HepG2 (cell line): ENCODE measurements around the gene PLD1. TPM values are rescaled to one million over a fixed set of nuclear protein-coding genes. Genes with fewer than 3 reads are reported as not detected.
A peak's percentile ranks its signal among the peaks of the same experiment; 100 is the strongest.

ENCODE experiments used
- ATF1 ChIP-seq: IDR thresholded peaks from 2 replicates; pipeline ENCODE4 v1.6.1; 2016; ENCODE audit warnings: mild to moderate bottlenecking, control low read depth
- CAMTA2 ChIP-seq: sonication (generic); formaldehyde crosslinking; IDR thresholded peaks from 2 replicates; pipeline ENCODE4 v1.4.0; 2020; ENCODE audit warnings: mild to moderate bottlenecking, missing genetic modification reagents, borderline replicate concordance
- GFI1 ChIP-seq: sonication (generic); formaldehyde crosslinking; IDR thresholded peaks from 2 replicates; pipeline ENCODE4 v1.5.0; 2020; ENCODE audit warnings: missing genetic modification reagents, mild to moderate bottlenecking, borderline replicate concordance
- HMG20B ChIP-seq: conservative IDR thresholded peaks from 2 replicates; pipeline ENCODE4 v1.6.1; 2016; ENCODE audit warnings: missing genetic modification reagents, missing compliant biosample characterization
- HNF4A ChIP-seq: sonication (generic); formaldehyde crosslinking; IDR thresholded peaks from 2 replicates; pipeline ENCODE4 v1.4.0; 2020; ENCODE audit warnings: missing genetic modification reagents
- KDM5A ChIP-seq: fragments of 200-600 bp; sonication (generic); IDR thresholded peaks from 2 replicates; pipeline ENCODE4 v1.7.0; 2018; ENCODE audit warnings: antibody characterized with exemption, mild to moderate bottlenecking, low read length, borderline replicate concordance
- KMT2B ChIP-seq: IDR thresholded peaks from 2 replicates; pipeline ENCODE4 v1.6.1; 2016; ENCODE audit warnings: missing genetic modification reagents, missing compliant biosample characterization
- PAXIP1 ChIP-seq: sonication (generic); formaldehyde crosslinking; conservative IDR thresholded peaks from 2 replicates; pipeline ENCODE4 v1.4.0; 2020; ENCODE audit warnings: mild to moderate bottlenecking, missing genetic modification reagents, moderate library complexity
- RFX1 ChIP-seq: fragments of 450-650 bp; IDR thresholded peaks from 2 replicates; pipeline ENCODE4 v1.6.1; 2017
- RNF219 ChIP-seq: sonication (generic); formaldehyde crosslinking; IDR thresholded peaks from 2 replicates; pipeline ENCODE4 v1.5.0; 2020; ENCODE audit warnings: mild to moderate bottlenecking, missing genetic modification reagents
- SIN3B ChIP-seq: fragments of 150-350 bp; IDR thresholded peaks from 2 replicates; pipeline ENCODE4 v1.6.1; 2014; ENCODE audit warnings: low read length
- SNAI1 ChIP-seq: sonication (generic); formaldehyde crosslinking; IDR thresholded peaks from 2 replicates; pipeline ENCODE4 v1.5.0; 2020; ENCODE audit warnings: mild to moderate bottlenecking, missing genetic modification reagents, borderline replicate concordance
- SP1 ChIP-seq, 2 experiments: fragments of 450-650 bp in 1 of 2; sonication (generic) in 1 of 2; formaldehyde crosslinking in 1 of 2; IDR thresholded peaks; 2 replicates each; pipeline versions ENCODE4 v1.4.0 to v1.6.1; 2016 to 2020; ENCODE audit warnings: missing genetic modification reagents in 1 of 2
- SP5 ChIP-seq: IDR thresholded peaks from 2 replicates; pipeline ENCODE4 v1.6.1; 2016; ENCODE audit warnings: low read depth, borderline replicate concordance
- SRY ChIP-seq: sonication (generic); formaldehyde crosslinking; IDR thresholded peaks from 2 replicates; pipeline ENCODE4 v1.8.0; 2022; ENCODE audit warnings: mild to moderate bottlenecking, missing genetic modification reagents
- TGIF2 ChIP-seq: IDR thresholded peaks from 2 replicates; pipeline ENCODE4 v1.6.1; 2016; ENCODE audit warnings: control low read depth, missing compliant biosample characterization
- ZFP36L2 ChIP-seq: sonication (generic); formaldehyde crosslinking; IDR thresholded peaks from 2 replicates; pipeline ENCODE4 v1.4.0; 2020; ENCODE audit warnings: missing genetic modification reagents
- ZNF180 ChIP-seq: sonication (generic); formaldehyde crosslinking; IDR thresholded peaks from 2 replicates; pipeline ENCODE4 v1.4.0; 2020; ENCODE audit warnings: low read depth, missing genetic modification reagents, borderline replicate concordance
- ZNF207 ChIP-seq: fragments of 450-650 bp; IDR thresholded peaks from 2 replicates; pipeline ENCODE4 v1.6.1; 2016; ENCODE audit warnings: antibody characterized with exemption, borderline replicate concordance
- ZNF496 ChIP-seq: sonication (generic); formaldehyde crosslinking; IDR thresholded peaks from 2 replicates; pipeline ENCODE4 v1.8.1; 2023; ENCODE audit warnings: mild to moderate bottlenecking, moderate library complexity, missing genetic modification reagents; ENCODE audit not compliant: insufficient replicate concordance
- ZNF766 ChIP-seq: sonication (generic); formaldehyde crosslinking; IDR thresholded peaks from 2 replicates; pipeline ENCODE4 v1.5.0; 2020; ENCODE audit warnings: missing genetic modification reagents, borderline replicate concordance
- ZNF772 ChIP-seq: sonication (generic); formaldehyde crosslinking; IDR thresholded peaks from 2 replicates; pipeline ENCODE4 v1.5.0; 2020; ENCODE audit warnings: mild to moderate bottlenecking, missing genetic modification reagents
- ZNF776 ChIP-seq: sonication (generic); formaldehyde crosslinking; IDR thresholded peaks from 2 replicates; pipeline ENCODE4 v1.4.0; 2020; ENCODE audit warnings: mild to moderate bottlenecking, missing genetic modification reagents
- ZZZ3 ChIP-seq: sonication (generic); formaldehyde crosslinking; IDR thresholded peaks from 2 replicates; pipeline ENCODE4 v1.4.0; 2020; ENCODE audit warnings: missing genetic modification reagents, mild to moderate bottlenecking, borderline replicate concordance
- polyA plus RNA-seq, 8 experiments: library from polyadenylated mRNA; depleted of rRNA in 3 of 8; stranded (reverse) in 7 of 8; unstranded in 1 of 8; fragments of >200 nt; fragmentation: Illumina TruSeq in 4 of 8; extraction: Trizol in 4 of 8; gene quantifications; 2 replicates each; pipeline versions ENCODE4 v1.2.1 to v1.2.3, GENCODE V29; 2011 to 2016; ENCODE audit warnings: low read depth in 4 of 8, missing spikeins in 1 of 8, mixed read lengths in 1 of 8; ENCODE audit not compliant: insufficient read depth in 1 of 8
- total RNA-seq, 5 experiments: library from RNA; depleted of rRNA; stranded (reverse); fragments of >200 nt; fragmentation: Illumina TruSeq; extraction: Trizol; gene quantifications; 2 replicates each; pipeline ENCODE4 v1.2.3, GENCODE V29; 2016; ENCODE audit warnings: low read depth in 1 of 5

Gene PLD1
- total and polyA plus RNA-seq, 2 of the 13 experiments (the other 11 are each of a cell fraction or from before 2014, with no cell fraction given), result 27.1 to 59.4 TPM

GRCh38 chr3:171840811-171841619 lies 30.7 kb upstream of the PLD1 start (continued):
- TF ChIP-seq SNAI1 (CRISPR knock-in tag) (no peak), SP1 (IDR thresholded peaks at IDR 0.05) (no peak), SP1 (CRISPR knock-in tag; IDR thresholded peaks at IDR 0.05) (0 out of 2 replicates have a peak, but pooled peaks have one; percentile 3), ZNF207 (no peak), RFX1 (no peak), ZZZ3 (no peak), SP5 (peak; percentile 75; the same call in 1 of the 2 replicates), TGIF2 (CRISPR knock-in tag) (no peak), GFI1 (CRISPR knock-in tag) (peak; percentile 87; the same call in 1 of the 2 replicates), ZNF772 (CRISPR knock-in tag) (0 out of 2 replicates have a peak, but pooled peaks have one; percentile 67), ZNF180 (no peak), ZNF766 (CRISPR knock-in tag) (no peak), SIN3B (no peak), HNF4A (CRISPR knock-in tag) (peak; percentile 85), HMG20B (peak; percentile 69), ATF1 (CRISPR knock-in tag) (peak; percentile 76), CAMTA2 (no peak), ZNF776 (CRISPR knock-in tag) (no peak), PAXIP1 (peak; percentile 97), KDM5A (no peak), ZFP36L2 (no peak), ZNF496 (no peak), SRY (CRISPR knock-in tag) (no peak), RNF219 (CRISPR knock-in tag) (no peak), KMT2B (CRISPR knock-in tag) (peak; percentile 47; the same call in 1 of the 2 replicates)
